HG03103 (cell line): ENCODE measurements around the gene OR1I1.

ENCODE experiments used
- ATAC-seq: cut with Tn5 transposase; IDR thresholded peaks from one replicate; pipeline ENCODE4 v1.9.1; 2021; ENCODE audit warnings: low read depth; ENCODE audit not compliant: unreplicated experiment

The OR1I1 gene

GRCh38 chr19:15116856-15117255 is 34.8 kb downstream of the OR1I1 start:
- no peak for ATAC-seq

- ATAC-seq, result no peak
These were observed 36.2 kb downstream of the OR1I1 start for GRCh38 chr19:15118248-15118647.

- ATAC-seq, result no peak
These were observed 36.9 kb downstream of the OR1I1 start for GRCh38 chr19:15118789-15119494.

GRCh38 chr19:15120135-15121026 is 38.4 kb downstream of the OR1I1 start:
- ATAC-seq, result no peak

GRCh38 chr19:15122331-15123030 is 40.5 kb downstream of the OR1I1 start:
- ATAC-seq, result no peak

- ATAC-seq, result no peak
These were observed 41.2 kb downstream of the OR1I1 start for GRCh38 chr19:15123031-15123890.

GRCh38 chr19:15123900-15124299 is 41.9 kb downstream of the OR1I1 start:
- ATAC-seq, result no peak

GRCh38 chr19:15124572-15125231 is 42.7 kb downstream of the OR1I1 start:
- ATAC-seq, result no peak

- ATAC-seq, result peak; percentile 88
These were observed 43.4 kb downstream of the OR1I1 start for GRCh38 chr19:15125232-15126067.

- ATAC-seq, result no peak
These were observed 44.3 kb downstream of the OR1I1 start for GRCh38 chr19:15126131-15126910.

GRCh38 chr19:15128162-15128770 is 46.3 kb downstream of the OR1I1 start:
- no peak for ATAC-seq

GRCh38 chr19:15129856-15130585 is 48.0 kb downstream of the OR1I1 start:
- ATAC-seq, result no peak

GRCh38 chr19:15136234-15136954 is 54.4 kb downstream of the OR1I1 start:
- ATAC-seq, result no peak

- ATAC-seq, result no peak
These were observed 55.8 kb downstream of the OR1I1 start for GRCh38 chr19:15137777-15138176.

GRCh38 chr19:15138427-15138826 is 56.4 kb downstream of the OR1I1 start:
- ATAC-seq, result no peak

- no peak for ATAC-seq
These were observed 59.1 kb downstream of the OR1I1 start for GRCh38 chr19:15141143-15141542.
